ENCODE data around the gene DAPK1.

DAPK1 gene

DNA sequence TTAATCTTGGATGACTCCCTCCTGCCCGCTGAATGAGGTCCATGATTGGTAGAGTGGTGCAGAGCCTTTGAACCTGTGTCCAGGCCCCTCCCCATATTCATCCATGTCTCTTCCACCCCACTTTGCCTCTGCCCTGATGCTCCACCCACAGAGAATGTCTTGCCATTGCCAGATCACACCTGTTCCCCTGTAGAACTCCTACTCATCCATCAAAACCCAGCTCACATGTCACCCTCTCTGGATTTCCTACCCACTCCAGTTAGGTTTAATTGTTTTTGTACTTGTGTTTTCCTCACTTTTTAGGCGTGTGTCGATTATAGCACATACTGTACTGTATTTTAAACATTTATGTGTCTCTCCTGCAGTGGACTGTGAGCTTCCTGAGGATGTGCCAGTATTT is 121.3 kb downstream of the DAPK1 start:
- no peak for DNase-seq

DNA sequence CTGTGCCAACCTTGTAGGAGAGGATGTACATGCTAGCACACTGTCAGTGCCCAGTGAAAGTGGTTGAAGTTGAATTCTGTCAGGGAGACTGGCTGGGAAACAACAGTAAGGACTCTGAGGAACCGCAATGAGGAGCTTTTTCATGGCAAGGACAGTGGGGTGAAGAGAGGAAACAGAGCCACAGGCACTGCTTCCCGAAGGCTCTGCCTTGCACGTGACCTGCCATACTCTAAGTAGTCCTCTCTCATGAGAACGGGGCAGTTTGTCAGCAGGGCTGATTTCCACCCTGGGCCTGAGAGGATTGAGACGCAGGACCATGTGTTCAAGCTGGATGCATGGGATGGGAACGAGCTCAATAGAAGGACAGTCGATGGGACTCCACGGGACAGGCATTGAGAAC is 121.7 kb downstream of the DAPK1 start:
- DNase-seq: no peak

DNA sequence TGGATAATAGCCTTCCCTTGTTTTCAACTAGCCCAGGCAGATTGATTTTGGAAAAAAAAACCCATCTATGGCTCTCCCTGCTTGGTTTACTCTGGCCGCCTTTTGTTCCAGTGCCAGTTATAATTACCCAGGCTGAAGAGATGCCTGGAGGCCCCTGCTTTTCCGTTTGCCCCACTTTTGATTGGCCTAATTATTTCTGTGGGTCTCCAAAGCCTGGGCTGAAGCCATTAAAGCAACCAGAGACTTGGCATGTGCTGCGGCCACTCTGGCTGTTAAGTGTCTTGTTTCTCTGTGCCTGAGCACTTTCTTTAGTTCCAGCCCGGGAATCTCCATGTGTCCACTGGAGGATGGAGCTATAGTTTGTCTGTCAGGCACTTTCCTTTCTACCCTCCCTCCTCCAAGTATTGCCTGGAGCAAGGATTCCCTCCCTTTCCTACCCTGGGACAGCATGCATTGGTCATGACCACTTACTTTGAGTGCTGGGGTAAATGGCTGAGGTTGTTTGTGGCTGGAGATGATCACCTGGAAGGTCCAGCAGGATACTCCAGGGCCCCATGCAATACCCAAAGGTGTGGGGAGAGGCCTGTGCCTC is 123.2 kb downstream of the DAPK1 start:
- DNase-seq: no peak

DNA sequence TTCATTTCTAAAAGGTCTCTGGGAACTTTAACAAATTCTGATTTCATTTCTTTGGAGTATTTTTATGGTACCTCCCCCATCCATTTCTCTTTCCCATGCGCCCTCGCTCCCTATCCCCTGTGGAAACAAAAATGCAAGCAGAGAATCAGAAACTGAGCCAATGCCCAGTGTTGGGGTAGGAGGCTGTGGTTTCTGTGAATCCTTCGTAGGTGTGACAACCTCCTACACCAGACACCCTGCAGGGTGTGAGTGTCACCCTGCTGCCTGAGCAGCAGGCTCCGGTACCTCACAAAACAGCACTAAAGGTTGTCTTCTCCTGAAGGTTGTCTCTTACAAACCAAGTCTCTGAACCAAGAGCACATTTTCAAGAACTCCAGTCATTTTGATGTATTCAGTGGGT is 124.4 kb downstream of the DAPK1 start:
- no peak for DNase-seq

DNA sequence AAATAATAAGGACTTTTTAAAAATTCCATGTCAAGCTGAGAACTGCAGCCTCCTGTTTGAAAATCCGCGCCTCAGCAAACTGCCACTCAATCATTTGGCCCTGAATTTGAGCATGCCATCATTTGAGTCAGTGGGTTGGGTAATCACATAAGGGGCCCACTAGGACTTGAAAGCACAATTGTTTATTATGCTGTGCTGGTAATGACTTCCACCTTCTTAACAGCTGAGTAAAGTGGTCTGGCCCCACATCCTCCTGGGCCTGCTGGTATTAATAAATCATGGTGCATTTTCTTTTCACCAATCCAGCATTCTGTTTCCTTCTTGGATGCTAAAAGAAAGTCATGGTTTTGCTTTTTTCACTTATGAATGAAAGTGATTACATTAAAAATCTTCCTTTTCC is 125.3 kb downstream of the DAPK1 start:
- no peak for DNase-seq

DNA sequence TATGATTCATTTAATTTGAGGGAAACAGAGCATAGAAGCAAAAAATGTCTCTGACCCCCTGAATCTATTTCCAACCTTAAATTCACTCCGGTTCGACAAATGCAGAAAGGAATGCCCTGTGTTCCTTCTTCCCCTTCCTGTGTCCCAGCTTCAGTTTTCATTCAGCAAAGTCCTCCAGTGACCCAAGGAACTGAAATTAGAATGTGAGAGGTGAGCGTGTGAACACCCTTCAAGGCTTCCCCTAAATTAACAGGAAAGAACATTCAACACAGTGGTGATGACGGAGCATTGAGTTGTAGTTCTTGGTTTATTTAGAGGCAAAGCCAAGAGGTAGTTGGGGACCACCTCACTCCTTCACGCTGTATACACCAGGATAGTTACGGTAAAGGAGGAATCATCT is 130.7 kb downstream of the DAPK1 start:
- DNase-seq: no peak

DNA sequence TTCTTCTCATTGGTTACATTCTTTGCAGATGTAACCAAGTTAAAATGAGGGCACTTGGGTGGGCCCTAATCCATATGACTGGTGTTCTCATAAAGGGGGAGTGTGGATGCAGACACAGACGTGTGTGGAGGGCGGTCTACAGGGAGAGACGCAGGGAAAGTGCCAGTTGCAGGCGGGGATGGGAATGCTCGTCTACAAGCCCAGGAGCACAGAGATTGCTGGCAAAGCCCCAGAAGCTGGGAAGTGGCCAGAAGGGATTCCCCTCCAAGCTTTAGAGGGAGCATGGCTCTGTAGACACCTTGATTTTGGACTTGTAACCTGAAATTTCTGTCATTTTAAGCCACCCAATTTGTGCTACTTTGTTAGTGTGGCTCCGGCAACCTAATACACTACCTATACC is 131.4 kb downstream of the DAPK1 start:
- no peak for DNase-seq

DNA sequence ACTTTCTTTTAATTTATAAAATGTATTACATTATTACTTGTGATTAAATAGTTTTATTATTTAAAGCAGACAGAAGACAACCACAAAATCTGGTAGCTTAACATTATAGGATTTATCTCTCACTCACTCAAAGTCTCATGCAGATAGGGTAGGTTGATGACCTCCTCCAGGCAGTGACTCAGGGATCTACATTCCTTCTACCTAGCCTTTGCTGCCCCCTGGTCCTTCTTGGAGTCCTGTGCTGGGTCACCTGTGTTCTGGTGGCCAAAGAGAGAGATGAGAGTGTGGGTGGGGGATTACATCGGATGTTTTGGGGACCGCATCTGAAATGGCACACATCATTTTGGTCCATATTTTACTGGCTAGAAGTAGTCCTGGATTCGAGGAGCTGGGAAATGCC is 132.6 kb downstream of the DAPK1 start:
- no peak for DNase-seq

DNA sequence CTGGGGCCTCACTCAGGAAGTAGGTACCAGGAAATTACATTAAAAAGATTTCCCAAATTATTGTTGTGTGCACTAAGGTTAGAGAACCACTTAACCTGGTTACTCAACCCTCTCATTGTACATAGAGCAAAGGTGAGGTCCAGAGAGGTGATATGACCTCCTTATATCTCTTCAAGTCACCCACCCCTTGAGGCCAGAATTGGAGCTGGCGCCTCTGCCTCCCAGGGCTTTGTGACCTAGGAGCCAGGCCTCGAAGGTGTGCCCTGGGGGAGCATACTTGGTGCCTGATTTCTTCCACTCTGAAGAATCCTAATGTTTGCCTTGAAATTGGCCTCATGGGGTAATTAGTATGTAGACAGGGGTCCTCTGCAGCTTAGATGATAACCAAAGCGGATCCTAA is 133.2 kb downstream of the DAPK1 start:
- no peak for DNase-seq

DNA sequence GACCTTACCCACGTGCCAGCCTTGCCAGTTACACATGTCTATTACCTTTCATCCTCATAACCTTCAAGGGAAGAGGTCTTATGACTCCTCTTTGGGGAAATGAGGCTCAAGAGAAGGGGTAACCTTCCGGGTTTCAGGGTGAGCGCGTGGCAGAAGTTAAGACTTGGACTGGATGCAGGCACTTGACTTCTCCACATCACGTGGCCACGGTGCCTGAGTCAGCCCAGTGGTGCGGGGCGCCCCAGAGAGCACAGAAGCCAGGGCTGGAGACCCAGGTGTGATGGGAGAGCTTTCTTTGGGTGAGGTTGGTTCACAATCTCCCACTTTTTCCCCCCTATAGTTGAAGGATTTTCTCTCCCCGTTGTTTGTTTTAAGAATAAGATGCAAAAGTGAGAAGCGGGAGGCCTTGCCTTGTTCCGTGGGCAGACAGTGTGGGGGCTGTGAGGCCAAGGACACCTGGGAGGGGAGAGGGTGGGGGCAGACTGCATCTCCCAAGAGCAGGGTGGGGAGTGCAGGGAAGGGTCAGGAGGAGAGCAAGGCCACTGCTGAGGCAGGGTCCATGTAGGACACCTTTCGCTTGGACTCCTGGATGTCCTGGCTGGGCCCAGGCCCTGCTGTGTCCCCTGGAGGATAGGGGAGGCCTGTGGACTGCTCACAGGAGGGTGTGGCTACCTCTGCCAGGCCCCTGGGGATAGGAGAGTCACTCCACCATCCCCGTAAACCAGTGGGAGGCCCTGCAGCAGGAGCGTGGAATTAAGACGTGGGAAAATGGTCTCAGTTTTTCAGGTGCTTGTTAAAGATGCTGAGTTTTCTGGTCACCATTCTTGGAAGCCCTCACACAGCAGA is 138.2 kb downstream of the DAPK1 start:
- DNase-seq: no peak

DNA sequence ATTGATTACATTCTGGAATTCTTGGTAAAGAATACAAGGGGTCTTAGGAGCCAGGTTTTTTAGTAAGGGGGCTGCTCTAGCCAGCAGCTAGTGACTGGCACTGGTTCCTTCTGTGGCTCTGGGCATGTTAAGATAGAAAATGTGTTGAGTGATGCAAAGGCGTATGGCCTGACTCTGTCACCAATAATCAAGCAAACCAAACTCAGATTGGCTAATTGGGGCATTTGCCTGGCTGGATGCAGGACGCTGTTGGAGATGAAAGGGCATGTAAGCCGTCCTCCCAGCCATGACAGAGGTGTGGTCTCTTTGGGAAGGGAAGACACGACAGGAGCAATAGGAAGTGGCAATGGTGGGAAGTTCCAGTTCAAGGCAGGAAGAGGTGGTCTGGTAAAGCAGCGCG is 140.6 kb downstream of the DAPK1 start:
- DNase-seq: no peak

DNA sequence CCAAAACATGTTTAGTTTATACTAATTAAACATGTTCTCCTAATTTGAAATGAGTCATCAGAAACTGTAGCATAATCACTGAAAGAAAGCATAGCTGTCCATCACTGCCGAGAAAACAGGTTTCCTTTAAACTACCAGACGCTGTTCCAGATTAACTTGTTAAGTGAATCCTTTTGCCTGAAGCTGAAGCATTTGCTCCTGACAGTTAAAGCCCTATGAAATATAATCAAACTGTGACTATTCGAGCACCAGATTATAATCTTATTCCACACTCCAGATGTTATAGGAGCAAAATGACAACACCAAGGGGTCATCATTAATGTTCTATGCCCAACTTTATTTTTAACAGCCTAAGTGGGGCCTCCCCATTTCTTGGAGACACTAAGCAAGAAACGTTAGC is 142.3 kb downstream of the DAPK1 start:
- DNase-seq: no peak

DNA sequence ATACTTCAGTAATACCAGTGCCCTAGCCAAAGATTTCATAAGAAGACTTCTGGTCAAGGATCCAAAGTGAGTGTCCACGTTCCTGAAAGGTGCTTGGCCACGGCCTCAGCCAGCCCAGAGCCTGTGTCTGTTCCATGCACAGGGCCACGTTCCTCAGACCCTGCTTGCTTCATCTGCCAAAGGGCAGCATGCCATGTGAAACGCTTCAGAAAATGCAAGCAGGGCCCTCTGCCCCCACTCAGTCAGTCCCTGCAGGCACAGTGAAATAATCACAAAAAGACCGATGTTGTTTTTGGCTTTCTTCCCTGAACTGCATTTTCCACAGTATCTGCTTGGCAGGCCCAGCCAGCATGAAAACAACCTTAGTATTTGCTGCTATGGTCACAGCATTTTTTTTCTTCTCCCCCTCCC is 142.7 kb downstream of the DAPK1 start:
- DNase-seq: no peak

DNA sequence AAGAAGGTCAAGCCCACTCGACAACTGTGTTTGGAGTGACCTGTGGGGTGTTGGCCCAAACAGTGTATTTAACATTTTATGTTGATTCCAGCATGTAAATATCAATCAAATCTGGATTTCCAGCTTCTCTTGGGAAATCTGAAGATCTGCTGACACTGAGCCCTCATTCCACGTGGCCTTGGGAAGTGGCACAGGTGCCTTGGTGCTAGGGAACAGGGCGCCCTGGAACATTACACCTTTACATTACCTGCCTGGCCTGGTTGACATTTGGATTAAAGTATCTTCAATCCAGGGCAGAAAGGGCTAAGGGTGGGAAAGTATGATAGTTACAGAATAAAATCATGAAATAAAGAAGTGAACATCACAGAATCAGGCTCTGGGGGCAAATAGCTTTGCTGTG is 143.4 kb downstream of the DAPK1 start:
- DNase-seq: no peak

DNA sequence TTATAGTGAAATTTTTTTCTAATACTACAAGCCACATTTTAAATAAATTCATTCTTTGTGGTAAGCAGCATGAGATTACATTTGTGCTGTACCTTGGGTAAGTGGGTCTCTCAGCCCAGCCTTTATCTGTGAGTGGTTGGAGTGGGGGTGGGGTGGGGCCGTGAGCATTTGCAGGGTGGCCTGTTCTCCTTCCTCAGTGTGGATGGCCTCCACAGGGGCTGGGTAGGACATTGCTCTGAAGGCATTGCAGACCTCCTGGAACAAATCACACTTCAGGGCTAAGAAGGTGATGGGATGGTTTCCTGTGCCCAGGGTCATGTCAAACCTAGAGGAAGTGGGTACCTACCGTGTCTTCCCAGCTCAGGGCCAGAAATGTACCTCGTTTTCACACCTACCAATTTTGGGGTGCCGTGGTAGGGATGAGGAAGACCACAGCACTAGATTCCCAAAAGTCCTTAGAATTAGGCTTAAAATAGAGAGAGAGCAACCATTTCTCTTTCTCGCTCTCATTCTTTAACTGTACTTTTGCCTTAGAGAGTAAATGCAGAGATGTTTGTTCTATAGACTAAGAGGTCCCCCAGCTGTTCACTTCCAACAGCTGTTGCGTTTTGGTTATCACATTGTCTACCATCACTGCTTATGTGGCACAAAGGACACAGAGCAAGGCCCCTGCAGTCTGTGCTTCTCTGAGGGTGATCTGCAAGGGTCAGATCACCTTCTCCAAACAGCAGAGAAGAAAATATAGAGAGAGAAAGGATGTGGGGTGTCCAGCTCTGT is 144.9 kb downstream of the DAPK1 start:
- no peak for DNase-seq

DNA sequence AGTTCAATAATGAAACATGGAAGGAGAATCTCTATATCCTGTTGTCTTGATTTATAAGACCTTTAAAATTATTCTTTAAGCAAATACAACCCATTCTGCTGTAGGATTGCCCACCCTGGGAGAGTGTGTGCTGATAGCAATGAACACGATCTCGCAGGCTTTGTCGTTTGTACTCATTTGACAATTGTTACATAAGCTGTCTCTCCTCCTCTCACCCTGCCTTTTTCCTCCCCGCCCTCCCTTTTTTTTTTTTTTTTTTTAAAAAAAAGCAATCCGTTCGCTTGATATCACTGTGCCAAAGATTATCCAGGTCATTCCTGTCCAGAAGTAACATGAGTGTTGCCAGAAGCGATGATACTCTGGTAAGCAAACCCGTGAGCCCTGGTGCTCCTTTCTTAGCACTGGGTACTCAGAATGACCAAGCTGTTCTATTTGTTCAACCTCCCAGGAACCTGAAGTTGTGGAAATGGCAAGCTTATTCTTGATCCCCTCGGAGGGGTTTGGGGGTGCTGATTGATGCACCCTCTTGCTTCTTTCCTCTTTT is 145.5 kb downstream of the DAPK1 start:
- no peak for DNase-seq

DNA sequence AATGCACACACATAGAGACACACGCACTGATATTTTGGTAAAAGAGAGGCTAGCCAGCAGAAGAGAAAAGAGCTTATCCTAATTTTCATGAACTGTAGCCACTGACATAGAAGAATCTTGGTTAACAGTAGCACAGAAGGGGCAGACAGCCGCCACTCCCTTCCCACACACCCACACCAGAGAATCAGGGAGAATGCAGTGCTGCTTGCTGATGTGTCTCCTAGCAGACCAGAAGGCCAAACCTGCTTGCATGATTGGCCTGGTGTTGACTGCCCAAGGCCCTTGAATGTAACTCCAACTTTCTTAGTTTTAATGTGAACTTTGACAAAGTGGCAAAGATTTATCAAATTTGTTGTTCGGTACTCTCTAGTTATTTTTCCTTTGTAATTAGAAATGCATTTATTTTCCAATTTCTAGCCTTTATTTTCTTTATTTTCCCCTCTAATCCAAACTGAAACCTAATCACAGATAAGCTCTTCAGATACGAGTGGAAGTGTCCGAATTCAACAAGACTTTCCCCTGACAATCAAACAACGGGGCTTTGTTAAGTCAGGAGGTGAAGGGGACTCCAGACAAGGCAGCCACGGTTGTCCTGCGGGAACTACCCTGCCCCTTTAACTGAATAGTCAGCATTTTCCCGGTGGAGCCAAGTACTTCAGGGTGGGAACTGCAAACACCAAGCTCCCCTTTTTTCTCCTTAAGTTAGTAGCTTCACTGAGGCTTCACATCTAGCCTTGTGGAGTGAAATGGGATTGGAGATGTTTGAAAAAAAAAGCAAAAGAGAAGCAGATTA is 146.3 kb downstream of the DAPK1 start:
- DNase-seq: no peak

DNA sequence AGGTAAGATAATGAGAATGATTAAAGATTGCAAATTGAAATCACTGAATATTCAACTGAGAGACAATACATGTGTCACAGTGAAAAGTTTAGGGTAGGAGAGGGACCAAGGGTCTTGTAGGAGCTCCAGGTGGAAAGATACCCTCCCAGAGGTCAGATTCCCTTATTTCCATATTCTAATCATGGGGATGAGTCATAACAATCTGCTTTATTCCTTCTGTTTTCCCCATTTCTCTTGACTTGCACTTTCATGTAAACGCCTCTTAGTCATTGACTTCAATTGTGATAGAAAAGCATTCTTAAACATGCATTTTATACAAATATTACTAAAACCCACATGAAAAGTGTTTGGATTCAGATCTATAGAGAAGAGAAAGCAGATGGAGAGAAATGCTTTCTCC is 147.0 kb downstream of the DAPK1 start:
- DNase-seq: no peak

DNA sequence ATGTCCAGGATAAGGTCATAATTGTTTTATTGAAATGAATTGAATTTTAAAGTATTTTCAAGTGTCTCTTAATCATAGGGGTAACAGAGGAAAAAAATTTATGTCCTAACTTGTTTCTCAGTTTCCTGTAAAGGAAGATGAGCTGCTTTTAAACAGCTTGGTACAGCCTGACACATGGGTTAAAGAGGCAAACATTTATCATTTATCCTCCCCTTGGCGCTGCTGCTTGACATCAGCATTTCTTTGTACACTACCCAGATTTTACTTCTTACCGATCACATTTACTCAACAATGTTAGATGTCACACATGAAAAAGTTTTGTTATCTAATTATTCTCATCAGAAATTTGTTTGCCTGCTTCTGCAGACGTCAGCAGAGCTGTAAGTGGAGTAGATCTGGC is 148.9 kb downstream of the DAPK1 start:
- no peak for DNase-seq

DNA sequence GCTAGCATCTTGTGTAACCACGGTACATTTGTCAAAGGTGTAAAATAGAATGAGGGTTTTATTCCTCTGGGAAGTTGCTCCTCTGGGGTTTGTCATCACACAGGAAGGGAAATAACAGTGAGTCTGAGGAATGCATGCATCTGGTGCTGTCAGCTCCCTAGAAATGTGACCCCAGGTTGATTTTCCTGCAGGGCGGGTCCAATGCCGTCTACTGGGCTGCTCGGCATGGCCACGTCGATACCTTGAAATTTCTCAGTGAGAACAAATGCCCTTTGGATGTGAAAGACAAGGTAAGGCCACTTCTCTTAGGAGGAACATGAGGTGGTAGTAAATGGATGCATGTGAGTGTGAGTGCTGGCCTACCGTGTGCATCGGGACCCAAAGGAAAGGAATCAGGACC is 149.4 kb downstream of the DAPK1 start:
- DNase-seq: no peak

DNA sequence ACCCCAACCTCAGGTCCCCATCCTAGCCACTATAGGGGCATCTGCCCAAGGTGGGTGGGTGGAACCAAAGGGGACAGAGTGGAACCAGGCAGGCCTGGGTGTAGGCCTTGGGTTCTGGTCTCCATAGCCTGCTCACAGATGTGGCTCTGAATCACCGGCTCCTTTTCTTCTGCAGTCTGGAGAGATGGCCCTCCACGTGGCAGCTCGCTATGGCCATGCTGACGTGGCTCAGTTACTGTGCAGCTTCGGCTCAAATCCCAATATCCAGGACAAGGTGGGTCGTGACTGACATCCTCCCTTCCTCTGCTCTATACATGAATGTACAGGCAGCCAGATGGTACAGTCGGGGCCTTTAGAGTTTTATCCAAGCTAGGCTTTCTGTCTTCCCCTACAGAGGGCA is 150.9 kb downstream of the DAPK1 start:
- DNase-seq: no peak

DNA sequence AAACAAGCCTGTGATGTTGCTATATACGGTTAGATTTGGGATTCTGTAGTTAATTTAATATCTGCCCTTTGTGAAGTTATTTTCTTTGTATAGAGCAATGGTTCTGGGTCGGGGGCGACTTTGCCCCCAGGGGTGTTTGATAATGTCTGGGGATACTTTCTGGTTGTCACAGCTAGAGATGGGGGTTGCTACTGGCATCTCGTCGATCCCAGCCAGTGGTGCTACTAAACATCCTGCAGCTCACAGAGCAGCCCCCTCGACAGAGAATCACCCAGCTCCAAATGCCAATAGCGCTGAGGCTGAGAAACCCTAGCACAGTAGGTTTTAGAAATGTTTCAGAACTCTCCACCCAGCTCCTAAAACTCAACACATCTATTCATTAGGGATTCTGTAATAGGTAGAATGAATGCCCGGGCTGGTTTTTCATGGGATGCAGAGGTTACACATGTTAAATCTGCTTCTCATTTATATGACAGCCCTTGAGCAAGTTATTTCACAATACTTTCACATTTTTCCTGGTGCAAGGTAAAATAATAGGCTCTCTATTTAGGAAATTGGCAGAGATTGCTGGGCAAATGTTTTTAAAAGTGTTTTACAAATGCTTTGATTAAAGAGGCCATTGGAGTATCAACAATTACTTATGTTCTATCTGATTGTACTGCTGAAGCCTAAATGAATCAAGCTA is 153.1 kb downstream of the DAPK1 start:
- DNase-seq: no peak
